Tibial nerve (tissue), 4 donors: Measurements from ENCODE around the gene ZNF423.

Source experiments
- CTCF ChIP-seq, 5 experiments: fragments of 200-600 bp in 3 of 5; fragments of 450-650 bp in 2 of 5; sonication (generic) in 3 of 5; IDR thresholded peaks; one replicate each; pipeline ENCODE4 v1.5.1; 2016 to 2019; ENCODE audit warnings: antibody characterized with exemption in 5 of 5, mild to moderate bottlenecking in 3 of 5, moderate library complexity in 2 of 5
- EP300 ChIP-seq, 2 donors: sonication (generic); formaldehyde crosslinking; IDR thresholded peaks; one replicate each; pipeline ENCODE4 v1.6.1; 2017; ENCODE audit warnings: antibody characterized with exemption in 2 of 2, mild to moderate bottlenecking in 1 of 2
- POLR2A ChIP-seq, 2 donors: fragments of 450-650 bp; IDR thresholded peaks; one replicate each; pipeline ENCODE4 v1.6.1; 2017; ENCODE audit warnings: antibody characterized with exemption in 2 of 2, mild to moderate bottlenecking in 2 of 2, moderate library complexity in 2 of 2

- TF ChIP-seq CTCF (IDR thresholded peaks at IDR 0.05) (no peak), POLR2A (IDR thresholded peaks at IDR 0.05) (no peak), EP300 (IDR thresholded peaks at IDR 0.05) (no peak)
These were observed 215.3 kb downstream of the ZNF423 start for GRCh38 chr16:49640581-49640980.
